SU-DHL-6 (cell line): ENCODE results near the gene DTX3.

ENCODE experiments used
- H2AFZ ChIP-seq: fragments of 200-600 bp; sonication (generic); 2 replicates; pipeline ENCODE4 v1.6.1; 2014; ENCODE audit warnings: low read depth, mild to moderate bottlenecking, moderate library complexity, mixed read lengths, antibody characterized with exemption, low read length; ENCODE audit not compliant: severe bottlenecking
- H3F3A ChIP-seq: fragments of 200-600 bp; shearing (Covaris generic); 2 replicates; pipeline ENCODE4 v1.6.0; 2016; ENCODE audit warnings: antibody characterized with exemption, mild to moderate bottlenecking; ENCODE audit not compliant: insufficient read depth
- H3K27ac ChIP-seq: fragments of 200-600 bp; sonication (generic); 2 replicates; pipeline ENCODE4 v1.5.1; 2016; ENCODE audit warnings: low read depth, mild to moderate bottlenecking, low read length, moderate library complexity, mixed read lengths
- H3K27me3 ChIP-seq: fragments of 200-600 bp; sonication (generic), shearing (Covaris generic); 2 replicates; pipeline ENCODE4 v1.6.0; 2014; ENCODE audit warnings: mild to moderate bottlenecking, low read length
- H3K36me3 ChIP-seq: fragments of 200-600 bp; sonication (generic); 2 replicates; pipeline ENCODE4 v1.6.1; 2014; ENCODE audit warnings: mild to moderate bottlenecking, low read length, mixed read lengths
- H3K4me2 ChIP-seq: fragments of 300-600, 200-600 bp; shearing (Covaris generic), sonication (generic); 2 replicates; pipeline ENCODE4 v1.6.0; 2014; ENCODE audit warnings: low read length, low read depth, mild to moderate bottlenecking; ENCODE audit not compliant: poor library complexity, severe bottlenecking
- H3K4me3 ChIP-seq: fragments of 200-600 bp; sonication (generic); 2 replicates; pipeline ENCODE4 v1.5.1; 2014; ENCODE audit warnings: antibody characterized with exemption, low read length, mild to moderate bottlenecking, mixed read lengths; ENCODE audit not compliant: insufficient read depth, poor library complexity, severe bottlenecking
- H3K79me2 ChIP-seq: fragments of 200-600 bp; sonication (generic); 2 replicates; pipeline ENCODE4 v1.6.1; 2014; ENCODE audit warnings: mild to moderate bottlenecking, low read length, moderate library complexity; ENCODE audit not compliant: insufficient read depth
- H3K9ac ChIP-seq: fragments of 200-600 bp; sonication (generic); 2 replicates; pipeline ENCODE4 v1.7.0; 2014; ENCODE audit warnings: mild to moderate bottlenecking, low read length
- H3K9me2 ChIP-seq: fragments of 200-600 bp; sonication (generic); replicated peaks from 2 replicates; pipeline ENCODE4 v1.6.1; 2014; ENCODE audit warnings: low read length; ENCODE audit not compliant: insufficient read depth
- H3K9me3 ChIP-seq: fragments of 200-600 bp; sonication (generic); 2 replicates; pipeline ENCODE4 v1.6.1; 2014; ENCODE audit warnings: low read length, mixed read lengths; ENCODE audit not compliant: insufficient read depth
- H4K20me1 ChIP-seq: fragments of 200-600 bp; sonication (generic); 2 replicates; pipeline ENCODE4 v1.6.1; 2014; ENCODE audit warnings: low read depth, mild to moderate bottlenecking, antibody characterized with exemption, low read length, moderate library complexity, mixed read lengths
- CTCF ChIP-seq: fragments of 200-600 bp; sonication (generic); IDR thresholded peaks from one replicate; pipeline ENCODE4 v1.5.1; 2017; ENCODE audit warnings: antibody characterized with exemption, mild to moderate bottlenecking, low read length, moderate library complexity; ENCODE audit not compliant: insufficient read depth, poor library complexity, severe bottlenecking
- EZH2phosphoT487 ChIP-seq: fragments of 200-600 bp; sonication (generic), shearing (Covaris generic); conservative IDR thresholded peaks from 2 replicates; pipeline ENCODE4 v1.6.1; 2018; ENCODE audit warnings: mild to moderate bottlenecking, antibody characterized with exemption, low read length, moderate library complexity, mixed read lengths

DTX3 gene

GRCh38 chr12:57602544-57602943 is 2.1 kb upstream of the DTX3 start:
- H3K9me2 ChIP-seq: no peaks in the 10 kb centered on the region
- TF ChIP-seq EZH2phosphoT487 (no peak), CTCF (no peak)
- no peak overlapping the region for H3K4me3 ChIP-seq
- no peak overlapping the region for H2AFZ ChIP-seq
- H3K27me3 ChIP-seq: no peaks in the 10 kb centered on the region
- H3F3A ChIP-seq: 0 out of 2 replicates have a peak, but pooled peaks cover 6% of the 10 kb centered on the region
- H3K79me2 ChIP-seq: no peaks in the 10 kb centered on the region
- H4K20me1 ChIP-seq: no peaks in the 10 kb centered on the region
- no peak overlapping the region for H3K27ac ChIP-seq
- no peak overlapping the region for H3K9ac ChIP-seq
- H3K36me3 ChIP-seq: no peaks in the 10 kb centered on the region
- no peak overlapping the region for H3K4me2 ChIP-seq
- H3K9me3 ChIP-seq: no peaks in the 10 kb centered on the region

- H2AFZ ChIP-seq: no peak overlapping the region
Measured at GRCh38 chr12:57603324-57603723, 1.3 kb upstream of the DTX3 start.

GRCh38 chr12:57603815-57604453 is 690 bp upstream of the DTX3 start:
- Histone ChIP-seq H3K9me2 (no peaks in the 10 kb centered on the region), H3K9ac (no peak overlapping the region), H2AFZ (no peak overlapping the region), H3K9me3 (no peaks in the 10 kb centered on the region), H3K36me3 (no peaks in the 10 kb centered on the region), H3K27me3 (no peaks in the 10 kb centered on the region), H3K27ac (no peak overlapping the region), H4K20me1 (no peaks in the 10 kb centered on the region), H3K4me3 (no peak overlapping the region), H3K79me2 (no peaks in the 10 kb centered on the region), H3F3A (0 out of 2 replicates have a peak, but pooled peaks cover 6% of the 10 kb centered on the region), H3K4me2 (no peak overlapping the region)
- TF ChIP-seq EZH2phosphoT487 (no peak), CTCF (no peak)

More at GRCh38 chr12:57603324-57603723, 1.3 kb upstream of the DTX3 start:
- no peak overlapping the region for H3K27ac ChIP-seq
- no peaks in the 10 kb centered on the region for H3K9me3 ChIP-seq
- no peaks in the 10 kb centered on the region for H3K9me2 ChIP-seq
- no peak overlapping the region for H3K9ac ChIP-seq
- H3K27me3 ChIP-seq: no peaks in the 10 kb centered on the region
- H4K20me1 ChIP-seq: no peaks in the 10 kb centered on the region
- no peaks in the 10 kb centered on the region for H3K79me2 ChIP-seq
- no peaks in the 10 kb centered on the region for H3K36me3 ChIP-seq
- TF ChIP-seq CTCF (no peak), EZH2phosphoT487 (no peak)
- no peak overlapping the region for H3K4me2 ChIP-seq
- no peak overlapping the region for H3K4me3 ChIP-seq
- H3F3A ChIP-seq: 0 out of 2 replicates have a peak, but pooled peaks cover 6% of the 10 kb centered on the region
